Spleen (tissue), 11 donors: ENCODE measurements around the gene CDHR2. TPM values are rescaled to one million over a fixed set of nuclear protein-coding genes. Genes with fewer than 3 reads are reported as not detected.

Experiments
- DNase-seq: peaks from one replicate; pipeline ENCODE4 v3.0.0-alpha.2; 2020
- H3K27ac ChIP-seq, 8 donors: fragments of 200-600 bp; sonication (generic) in 7 of 8; 1 replicate in 4 of 8; 2 replicates in 4 of 8; pipeline versions ENCODE4 v1.5.0 to v1.8.0; 2016 to 2021; ENCODE audit warnings: inconsistent platforms in 4 of 8, mild to moderate bottlenecking in 4 of 8, moderate library complexity in 1 of 8
- H3K27me3 ChIP-seq, 7 donors: fragments of 200-600 bp; sonication (generic) in 6 of 7; replicated peaks in 1 of 7; 1 replicate in 4 of 7; 2 replicates in 3 of 7; pipeline versions ENCODE4 v1.5.0 to v1.8.0; 2016 to 2021; ENCODE audit warnings: inconsistent platforms in 3 of 7, mild to moderate bottlenecking in 1 of 7
- H3K36me3 ChIP-seq, 6 donors: fragments of 200-600 bp; sonication (generic) in 5 of 6; 1 replicate in 4 of 6; 2 replicates in 2 of 6; pipeline versions ENCODE4 v1.5.0 to v1.8.0; 2016 to 2021; ENCODE audit warnings: inconsistent platforms in 2 of 6
- H3K4me1 ChIP-seq, 6 donors: fragments of 200-600 bp; sonication (generic) in 5 of 6; 1 replicate in 3 of 6; 2 replicates in 3 of 6; pipeline versions ENCODE4 v1.5.0 to v1.8.0; 2016 to 2021; ENCODE audit warnings: inconsistent platforms in 3 of 6
- H3K4me3 ChIP-seq, 8 donors: fragments of 200-600 bp; sonication (generic) in 7 of 8; 1 replicate in 4 of 8; 2 replicates in 4 of 8; pipeline versions ENCODE4 v1.5.0 to v1.8.0; 2016 to 2021; ENCODE audit warnings: inconsistent platforms in 4 of 8, mild to moderate bottlenecking in 4 of 8, moderate library complexity in 2 of 8
- H3K9me3 ChIP-seq, 8 donors: fragments of 200-600 bp; sonication (generic) in 7 of 8; 1 replicate in 4 of 8; 2 replicates in 4 of 8; pipeline versions ENCODE4 v1.5.0 to v1.8.0; 2016 to 2021; ENCODE audit warnings: inconsistent platforms in 4 of 8
- CTCF ChIP-seq, 11 experiments: fragments of 200-600 bp in 7 of 11; fragments of 450-650 bp in 4 of 11; sonication (generic) in 4 of 11; IDR thresholded peaks in 8 of 11; conservative IDR thresholded peaks in 3 of 11; 1 replicate in 7 of 11; 2 replicates in 4 of 11; pipeline versions ENCODE4 v1.4.0 to v1.8.0; 2016 to 2021; ENCODE audit warnings: antibody characterized with exemption in 11 of 11, inconsistent platforms in 4 of 11, mild to moderate bottlenecking in 1 of 11
- POLR2A ChIP-seq, 3 donors: fragments of 450-650 bp; IDR thresholded peaks; one replicate each; pipeline ENCODE4 v1.5.1; 2017; ENCODE audit warnings: antibody characterized with exemption in 3 of 3, mild to moderate bottlenecking in 1 of 3
- POLR2AphosphoS5 ChIP-seq, 3 donors: sonication (generic); formaldehyde crosslinking; IDR thresholded peaks; one replicate each; pipeline ENCODE4 v1.5.1; 2017; ENCODE audit warnings: antibody characterized with exemption in 3 of 3
- WGBS, 5 donors: extraction: QIAGEN DNeasy Blood & Tissue Kit in 3 of 5; methylation state at CpG; one replicate each; pipeline versions ENCODE4 v1.1.5 to v1.1.7; 2013 to 2018; 5-methylcytosine and 5-hydroxymethylcytosine counted together
- intact Hi-C: fragments of 100-400 bp; cut with DNase I; formaldehyde crosslinking; loops from one replicate; pipeline ENCODE4 v1.15.0; 2023; ENCODE audit warnings: low total_unique reads
- polyA plus RNA-seq, 3 donors: library from polyadenylated mRNA; stranded (reverse); fragments of 200-250 nt; gene quantifications; one replicate each; pipeline ENCODE4 v1.2.1, GENCODE V29; 2013
- total RNA-seq, 7 donors: library from RNA; depleted of rRNA in 3 of 7; stranded (reverse); fragments of >200 nt in 3 of 7; fragmentation: NEBNext Ultra II Directional in 4 of 7; extraction: Animal tissue kit (Norgen Biotek cat#: 25700) in 4 of 7; gene quantifications; one replicate each; pipeline versions ENCODE4 v1.1.0 to v1.2.1, GENCODE V29; 2016 to 2021
- donor health status: healthy with polysubstance abuse.
- donor health status: DM: no; HTN: no; CAD: no; lungs with moderate emphysema.
- donor health status: DM: no; HTN: no; CAD: no.
- donor health status: Bipolar disorder and iron deficiency.
- donor health status: healthy.
- donor health status: DM: no; HTN: no; CAD: no.
- donor health status: DM: yes; HTN: yes; CAD: no.

CDHR2 gene
- total and polyA plus RNA-seq, 10 donors, result 0.02 to 1.4 (median 0.33) TPM; not detected in 2

GRCh38 chr5:176629853-176630680 lies 80.9 kb downstream of the CDHR2 start, which contains the start of the genes EIF4E1B and SNCB:
TSS of gene EIF4E1B (plus strand) at chr5:176630675. CDS start at chr5:176642788, 12,113 bp downstream.
TSS of gene SNCB (minus strand) at chr5:176630534. CDS start at chr5:176629654, 880 bp downstream.
- Histone ChIP-seq H3K27ac (no peak within 1 kb of the TSS), H3K36me3 (no peaks in the 10 kb centered on the region), H3K9me3 (no peaks in the 10 kb centered on the region), H3K4me3 (peak within 1 kb of the TSS; percentile 21 to 70 (median 34)), H3K27me3 (peaks cover 8 to 98% (median 42%) of the 10 kb centered on the region in 7 donors), H3K4me1 (peaks cover 12 to 48% (median 25%) of the 10 kb centered on the region in 6 donors)
- intact Hi-C loops, result no loop called here
- TF ChIP-seq POLR2AphosphoS5 (IDR thresholded peaks at IDR 0.05) (peak in 1 of 3 donors; percentile 31), CTCF (IDR thresholded peaks at IDR 0.05 in 8 of 11, conservative IDR thresholded peaks at IDR 0.05 in 3 of 11) (no peak), POLR2A (IDR thresholded peaks at IDR 0.05) (no peak)
- WGBS, 5 donors, result 1 to 2% (median 1%) methylated on average over 30 to 94 of the region's 94 CpGs
- DNase-seq, result peak; percentile 89

GRCh38 chr5:176630681-176631222 lies 81.6 kb downstream of the CDHR2 start:
- peak overlapping the region; percentile 21 to 70 (median 34) for H3K4me3 ChIP-seq

GRCh38 chr5:176631383-176632200 lies 82.5 kb downstream of the CDHR2 start:
- Histone ChIP-seq H3K36me3 (no peaks in the 10 kb centered on the region), H3K27me3 (peaks cover 8 to 100% (median 42%) of the 10 kb centered on the region in 7 donors), H3K4me3 (no peak overlapping the region), H3K4me1 (peaks cover 12 to 48% (median 25%) of the 10 kb centered on the region in 6 donors), H3K27ac (no peak overlapping the region), H3K9me3 (no peaks in the 10 kb centered on the region)
- 75 to 83% (median 80%) methylated on average over 7 of the region's 7 CpGs for WGBS, 5 donors
- TF ChIP-seq POLR2A (IDR thresholded peaks at IDR 0.05), result no peak
- no peak for TF ChIP-seq POLR2AphosphoS5 (IDR thresholded peaks at IDR 0.05)
- no peak for TF ChIP-seq CTCF (IDR thresholded peaks at IDR 0.05 in 8 of 11, conservative IDR thresholded peaks at IDR 0.05 in 3 of 11)
- intact Hi-C loops, result no loop called here
- DNase-seq, result no peak

More at GRCh38 chr5:176630681-176631222, 81.6 kb downstream of the CDHR2 start:
- Histone ChIP-seq H3K9me3 (no peaks in the 10 kb centered on the region), H3K36me3 (no peaks in the 10 kb centered on the region), H3K27me3 (peaks cover 8 to 100% (median 42%) of the 10 kb centered on the region in 7 donors), H3K27ac (no peak overlapping the region), H3K4me1 (peaks cover 12 to 48% (median 25%) of the 10 kb centered on the region in 6 donors)
- WGBS, 5 donors, result 4 to 13% (median 10%) methylated on average over 20 of the region's 20 CpGs
- DNase-seq, result no peak
- TF ChIP-seq POLR2A (IDR thresholded peaks at IDR 0.05) (no peak), POLR2AphosphoS5 (IDR thresholded peaks at IDR 0.05) (no peak), CTCF (IDR thresholded peaks at IDR 0.05 in 8 of 11, conservative IDR thresholded peaks at IDR 0.05 in 3 of 11) (no peak)
- intact Hi-C loops, result no loop called here
